K562 (cell line): ENCODE data around the gene SCN7A. TPM values are rescaled to one million over a fixed set of nuclear protein-coding genes. Genes with fewer than 3 reads are reported as not detected.
A peak's percentile ranks its signal among the peaks of the same experiment; 100 is the strongest.

Experiments
- ATAC-seq: fragments of 200-7000 bp; cut with Tn5 transposase; 3 replicates; pipeline ENCODE4 v1.9.1; 2020; ENCODE audit warnings: moderate library complexity
- BruUV-seq: library from RNA; stranded (reverse); fragments of 400-500 nt; replicated peaks from 2 replicates; lab custom pipeline; 2021; lab: Mats Ljungman, UMichigan
- CTCF ChIA-PET: fragments of 300-600 bp; formaldehyde crosslinking; extraction: SDS; loops from one replicate; lab custom pipeline; 2021; ENCODE audit warnings: low intra/inter-chr PET ratio; lab: Yijun Ruan, JAX
- POLR2A ChIA-PET: fragments of 300-600, 350-650 bp; sonication (Branson Sonifier 250); formaldehyde crosslinking; extraction: SDS; loops from one replicate; lab custom pipeline; 2021; ENCODE audit warnings: antibody characterized with exemption, inconsistent platforms; lab: Yijun Ruan, JAX
- DNase-seq, 4 experiments: peaks; one replicate each; pipeline versions ENCODE4 v3.0.0 to v3.0.0-alpha.2; 2011 to 2018; ENCODE audit warnings: low spot score in 3 of 4, mixed read lengths in 3 of 4; ENCODE audit errors: extremely low read depth in 1 of 4
- FAIRE-seq: peaks from 2 replicates; lab custom pipeline; 2011; peaks lifted over from hg19 to GRCh38; lab: Jason Lieb, UNC
- H2AFZ ChIP-seq: 2 replicates; pipeline ENCODE4 v1.6.0; 2011; ENCODE audit warnings: low read depth, low read length, control low read depth, inconsistent platforms
- H3K27ac ChIP-seq: fragments of 200-600 bp; 3 replicates; pipeline ENCODE4 v1.8.0; 2011; ENCODE audit warnings: low read depth, mild to moderate bottlenecking, control low read depth, inconsistent platforms, low read length, moderate library complexity, mixed read lengths; ENCODE audit errors: extremely low read depth
- H3K27me3 ChIP-seq, 2 experiments: fragments of 300-600 bp in 1 of 2; 2 replicates in 1 of 2; 3 replicates in 1 of 2; pipeline versions ENCODE4 v1.6.0 to v1.8.0; 2011; ENCODE audit warnings: inconsistent platforms in 2 of 2, low read length in 2 of 2, mild to moderate bottlenecking in 1 of 2, mixed read lengths in 1 of 2, moderate library complexity in 1 of 2; ENCODE audit not compliant: control insufficient read depth in 2 of 2, insufficient read depth in 2 of 2
- H3K36me3 ChIP-seq: fragments of 300-600 bp; 3 replicates; pipeline ENCODE4 v1.8.0; 2011; ENCODE audit warnings: mild to moderate bottlenecking, low read length, inconsistent platforms; ENCODE audit not compliant: control insufficient read depth, insufficient read depth
- H3K4me1 ChIP-seq, 2 experiments: fragments of 200-600 bp in 1 of 2; replicated peaks in 1 of 2; 2 replicates in 1 of 2; 3 replicates in 1 of 2; pipeline versions ENCODE4 v1.5.1 to v1.8.0; 2011; ENCODE audit warnings: inconsistent platforms in 2 of 2, low read length in 2 of 2, mild to moderate bottlenecking in 1 of 2, mixed read lengths in 1 of 2, moderate library complexity in 1 of 2; ENCODE audit not compliant: control insufficient read depth in 2 of 2, insufficient read depth in 2 of 2
- H3K4me2 ChIP-seq: 2 replicates; pipeline ENCODE4 v1.6.1; 2011; ENCODE audit warnings: low read length, control low read depth, inconsistent platforms, mixed read lengths; ENCODE audit not compliant: insufficient read depth
- H3K4me3 ChIP-seq: fragments of 200-600 bp; sonication (generic), shearing (Covaris generic); 2 replicates; pipeline ENCODE4 v1.5.1; 2016; ENCODE audit warnings: control low read depth, inconsistent platforms
- H3K79me2 ChIP-seq: fragments of 200-600 bp; 3 replicates; pipeline ENCODE4 v1.8.0; 2011; ENCODE audit warnings: low read length, inconsistent platforms; ENCODE audit not compliant: control insufficient read depth, insufficient read depth
- H3K9ac ChIP-seq, 2 experiments: 2 replicates each; pipeline versions ENCODE4 v1.6.0 to v1.6.1; 2011; ENCODE audit warnings: low read depth in 2 of 2, low read length in 2 of 2, control low read depth in 1 of 2, inconsistent platforms in 1 of 2, mild to moderate bottlenecking in 1 of 2, mixed read lengths in 1 of 2; ENCODE audit not compliant: insufficient read depth in 1 of 2
- H3K9me1 ChIP-seq: one replicate; pipeline ENCODE4 v1.6.0; 2011; ENCODE audit warnings: inconsistent platforms, mild to moderate bottlenecking, low read length, moderate library complexity; ENCODE audit not compliant: control insufficient read depth, insufficient read depth
- H3K9me3 ChIP-seq: replicated peaks from 2 replicates; pipeline ENCODE4 v1.5.1; 2011; ENCODE audit warnings: low read depth, low read length, inconsistent platforms; ENCODE audit not compliant: control insufficient read depth, insufficient read depth
- H4K20me1 ChIP-seq: replicated peaks from 2 replicates; pipeline ENCODE4 v1.6.1; 2011; ENCODE audit warnings: low read length, inconsistent platforms, mixed read lengths; ENCODE audit not compliant: control insufficient read depth, insufficient read depth
- CHD4 ChIP-seq: fragments of 200-600 bp; sonication (generic); IDR thresholded peaks from 3 replicates; pipeline ENCODE4 v1.6.1; 2012; ENCODE audit warnings: low read depth, mild to moderate bottlenecking, mixed read lengths, low read length, inconsistent platforms; ENCODE audit not compliant: insufficient read depth, insufficient replicate concordance, poor library complexity, severe bottlenecking
- CREM ChIP-seq: IDR thresholded peaks from 2 replicates; pipeline ENCODE4 v1.6.1; 2014; ENCODE audit warnings: antibody characterized with exemption, low read depth
- EWSR1 ChIP-seq: fragments of 450-650 bp; IDR thresholded peaks from 2 replicates; pipeline ENCODE4 v1.6.1; 2018; ENCODE audit warnings: borderline replicate concordance, mild to moderate bottlenecking, low read depth, moderate library complexity; ENCODE audit not compliant: partially characterized antibody
- GATAD2B ChIP-seq: fragments of 450-650 bp; IDR thresholded peaks from 2 replicates; pipeline ENCODE4 v1.6.1; 2017; ENCODE audit warnings: mild to moderate bottlenecking, borderline replicate concordance
- JUN ChIP-seq, 2 experiments: sonication (generic) in 1 of 2; formaldehyde crosslinking in 1 of 2; IDR thresholded peaks; 2 replicates each; pipeline versions ENCODE4 v1.6.1 to v1.8.0; 2012 to 2022; ENCODE audit warnings: borderline replicate concordance in 2 of 2, mild to moderate bottlenecking in 2 of 2, improper control_type of control experiment in 1 of 2, low read depth in 1 of 2, low read length in 1 of 2, missing genetic modification reagents in 1 of 2
- MAFG ChIP-seq: fragments of 450-650 bp; conservative IDR thresholded peaks from 2 replicates; pipeline ENCODE4 v1.6.1; 2016; ENCODE audit warnings: missing genetic modification characterization, missing compliant biosample characterization
- NCOR1 ChIP-seq: fragments of 450-650 bp; IDR thresholded peaks from 2 replicates; pipeline ENCODE4 v1.6.1; 2016; ENCODE audit warnings: mild to moderate bottlenecking, moderate library complexity
- NUFIP1 ChIP-seq: fragments of 450-650 bp; IDR thresholded peaks from 2 replicates; pipeline ENCODE4 v1.6.1; 2018; ENCODE audit not compliant: partially characterized antibody
- SAP30 ChIP-seq: fragments of 200-600 bp; sonication (generic); IDR thresholded peaks from 2 replicates; pipeline ENCODE4 v1.6.1; 2012; ENCODE audit warnings: borderline replicate concordance, low read depth, mild to moderate bottlenecking, moderate library complexity, low read length, control low read depth, inconsistent platforms; ENCODE audit not compliant: insufficient read depth, poor library complexity, severe bottlenecking
- SPI1 ChIP-seq: IDR thresholded peaks from 2 replicates; pipeline ENCODE4 v1.6.1; 2011; ENCODE audit warnings: low read depth, low read length, control low read depth, borderline replicate concordance
- TAF15 ChIP-seq: fragments of 200-400 bp; formaldehyde crosslinking; IDR thresholded peaks from 2 replicates; pipeline ENCODE4 v1.6.1; 2017; ENCODE audit warnings: mild to moderate bottlenecking, low read depth, low read length, moderate library complexity
- TSC22D4 ChIP-seq: fragments of 450-650 bp; IDR thresholded peaks from 2 replicates; pipeline ENCODE4 v1.6.1; 2016; ENCODE audit warnings: missing genetic modification characterization, missing biosample characterization, control low read depth
- ZBTB11 ChIP-seq, 3 experiments: fragments of 200-800 bp in 1 of 3; fragments of 250-450 bp in 1 of 3; fragments of 450-650 bp in 1 of 3; sonication (Bioruptor Pico) in 1 of 3; sonication (Bioruptor generic) in 1 of 3; formaldehyde crosslinking in 1 of 3; IDR thresholded peaks; 2 replicates each; pipeline versions ENCODE4 v1.6.1 to v1.8.0; 2016 to 2022; ENCODE audit warnings: mild to moderate bottlenecking in 2 of 3, missing genetic modification characterization in 2 of 3, missing compliant biosample characterization in 1 of 3, moderate library complexity in 1 of 3
- ZNF143 ChIP-seq: sonication (generic); formaldehyde crosslinking; IDR thresholded peaks from 2 replicates; pipeline ENCODE4 v1.9.0; 2022; ENCODE audit warnings: mild to moderate bottlenecking, missing genetic modification reagents
- ZNF778 ChIP-seq: fragments of 450-650 bp; formaldehyde crosslinking; IDR thresholded peaks from 2 replicates; pipeline ENCODE4 v1.4.0; 2020; ENCODE audit warnings: mild to moderate bottlenecking, moderate library complexity
- in situ Hi-C: fragments of 300-500 bp; cut with MboI; formaldehyde crosslinking; loops from 4 replicates; pipeline ENCODE4 v1.15.0; 2018; ENCODE audit warnings: inconsistent platforms, mixed read lengths
- intact Hi-C: fragments of 100-400 bp; cut with micrococcal nuclease; formaldehyde crosslinking; loops from 2 replicates; pipeline ENCODE4 v1.14.2; 2022
- polyA plus RNA-seq, 8 experiments: library from polyadenylated mRNA; depleted of rRNA in 4 of 8; stranded (reverse) in 5 of 8; unstranded in 3 of 8; fragments of >200 nt; fragmentation: Nextera tagmentation in 2 of 8; fragmentation: Illumina TruSeq in 1 of 8; extraction: Ambion mirVana in 2 of 8; extraction: Trizol in 1 of 8; gene quantifications; 2 replicates each; pipeline versions ENCODE4 v1.2.1 to v1.2.3, GENCODE V29; 2011 to 2014; ENCODE audit warnings: inconsistent platforms in 1 of 8, missing spikeins in 1 of 8
- total RNA-seq, 7 experiments: library from RNA; depleted of rRNA in 6 of 7; stranded (reverse); fragments of >200 nt in 6 of 7; fragmentation: Illumina TruSeq in 2 of 7; extraction: Trizol in 2 of 7; gene quantifications; 2 replicates each; pipeline versions ENCODE4 v1.2.1 to v1.2.3, GENCODE V29; 2011 to 2021; ENCODE audit warnings: low replicate concordance in 1 of 7
- TF ChIP-seq, protein P1 (sequence below), 2 experiments: fragments of 200-800 bp in 1 of 2; sonication (Bioruptor generic) in 1 of 2; sonication (generic) in 1 of 2; formaldehyde crosslinking in 1 of 2; IDR thresholded peaks in 1 of 2; conservative IDR thresholded peaks in 1 of 2; 2 replicates each; pipeline versions ENCODE4 v1.5.0 to v1.6.1; 2016 to 2020; ENCODE audit warnings: missing compliant biosample characterization in 1 of 2, missing genetic modification characterization in 1 of 2, missing genetic modification reagents in 1 of 2

Gene SCN7A
- total and polyA plus RNA-seq, 9 of the 15 experiments (the other 6 are each of a cell fraction or from before 2014, with no cell fraction given): under 0.01 to 0.05 (median 0.03) TPM; not detected in 3

- Histone ChIP-seq H2AFZ (peak overlapping the region; percentile 40; the same call in 1 of the 2 replicates), H4K20me1 (no peaks in the 10 kb centered on the region), H3K27ac (peak overlapping the region; percentile 34; the same call in 2 of the 3 replicates), H3K9ac (peak overlapping the region in 1 of 2 experiments; percentile 38; a peak in 1 of 4 replicates), H3K79me2 (peaks cover 74% of the 10 kb centered on the region), H3K4me2 (no peak overlapping the region), H3K36me3 (no peaks in the 10 kb centered on the region), H3K4me1 (peaks cover 6 to 52% of the 10 kb centered on the region in 2 experiments), H3K9me3 (no peaks in the 10 kb centered on the region), H3K9me1 (no peaks in the 10 kb centered on the region), H3K4me3 (no peak overlapping the region), H3K27me3 (no peaks in the 10 kb centered on the region)
- POLR2A ChIA-PET: interaction anchor here (1.0 to 1.4 kb wide), 3 partner anchors 11 to 22 kb away, joined by 3 to 5 read pairs (median 3); no protein-coding TSS in a partner anchor
- in situ Hi-C loops: no loop called here
- no peak for DNase-seq
- CTCF ChIA-PET: interaction anchor here (1.2 kb wide), 1 partner anchor 56 kb away, joined by 3 read pairs; no protein-coding TSS in a partner anchor
- no peak for FAIRE-seq
- ATAC-seq: peak; percentile 9
- TF ChIP-seq NUFIP1: no peak
- no peak for TF ChIP-seq EWSR1
- no peak for TF ChIP-seq GATAD2B
- no peak for TF ChIP-seq ZBTB11 (CRISPR knock-in tag; IDR thresholded peaks at IDR 0.05)
- no peak for TF ChIP-seq NCOR1
- TF ChIP-seq CHD4: no peak
- TF ChIP-seq, protein P1, sequence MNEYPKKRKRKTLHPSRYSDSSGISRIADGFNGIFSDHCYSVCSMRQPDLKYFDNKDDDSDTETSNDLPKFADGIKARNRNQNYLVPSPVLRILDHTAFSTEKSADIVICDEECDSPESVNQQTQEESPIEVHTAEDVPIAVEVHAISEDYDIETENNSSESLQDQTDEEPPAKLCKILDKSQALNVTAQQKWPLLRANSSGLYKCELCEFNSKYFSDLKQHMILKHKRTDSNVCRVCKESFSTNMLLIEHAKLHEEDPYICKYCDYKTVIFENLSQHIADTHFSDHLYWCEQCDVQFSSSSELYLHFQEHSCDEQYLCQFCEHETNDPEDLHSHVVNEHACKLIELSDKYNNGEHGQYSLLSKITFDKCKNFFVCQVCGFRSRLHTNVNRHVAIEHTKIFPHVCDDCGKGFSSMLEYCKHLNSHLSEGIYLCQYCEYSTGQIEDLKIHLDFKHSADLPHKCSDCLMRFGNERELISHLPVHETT (CRISPR knock-in tag; conservative IDR thresholded peaks at IDR 0.05 in 1 of 2, IDR thresholded peaks at IDR 0.05 in 1 of 2): no peak
- TF ChIP-seq CREM: no peak
- TF ChIP-seq ZNF143 (CRISPR knock-in tag): no peak
- TF ChIP-seq TSC22D4 (tag): no peak
- no peak for TF ChIP-seq MAFG (tag)
- TF ChIP-seq SAP30: no peak
- no peak for TF ChIP-seq SPI1
- TF ChIP-seq TAF15: no peak
- TF ChIP-seq ZNF778 (CRISPR knock-in tag): no peak
- TF ChIP-seq JUN (IDR thresholded peaks at IDR 0.05; ENCODE audit: borderline replicate concordance, low read depth, low read length): no peak
- no peak for TF ChIP-seq JUN (CRISPR knock-in tag; IDR thresholded peaks at IDR 0.05; ENCODE audit: borderline replicate concordance)
- intact Hi-C loops: loop anchor here (5.0 kb wide), 1 partner anchor 157 kb away; no protein-coding TSS in a partner anchor
- no TSS peak for BruUV-seq
Measured at GRCh38 chr2:166360426-166360825, 133.6 kb downstream of the SCN7A start.
